GM12872 (cell line): Measurements from ENCODE around the gene NCAPD2.

Experiments
- TF ChIP-seq, protein P1 (sequence below): IDR thresholded peaks from 3 replicates; pipeline ENCODE4 v1.5.1; 2011; ENCODE audit warnings: low read depth, mild to moderate bottlenecking, low read length, moderate library complexity; ENCODE audit not compliant: insufficient read depth

NCAPD2 gene

DNA sequence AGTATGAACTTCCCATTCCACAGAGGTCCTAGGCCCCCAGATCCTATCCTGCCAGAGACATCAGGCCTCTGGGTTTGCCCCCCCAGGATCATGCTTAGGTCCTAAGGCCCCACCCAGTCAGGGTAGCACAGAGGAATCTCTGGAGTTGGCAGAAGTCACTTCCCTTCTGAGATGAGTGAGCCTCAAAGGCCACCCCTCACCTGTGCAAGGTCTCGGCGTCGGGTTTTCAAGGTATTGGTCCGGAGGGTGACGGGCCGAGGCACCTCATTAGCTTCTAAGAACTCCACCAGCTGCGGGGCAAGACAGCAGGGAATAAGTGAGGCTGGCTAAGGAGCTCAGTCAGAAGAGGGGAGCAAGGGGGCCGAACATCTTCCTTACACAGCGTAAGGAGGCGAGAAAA lies 69.0 kb downstream of the NCAPD2 start:
- TF ChIP-seq, protein P1, sequence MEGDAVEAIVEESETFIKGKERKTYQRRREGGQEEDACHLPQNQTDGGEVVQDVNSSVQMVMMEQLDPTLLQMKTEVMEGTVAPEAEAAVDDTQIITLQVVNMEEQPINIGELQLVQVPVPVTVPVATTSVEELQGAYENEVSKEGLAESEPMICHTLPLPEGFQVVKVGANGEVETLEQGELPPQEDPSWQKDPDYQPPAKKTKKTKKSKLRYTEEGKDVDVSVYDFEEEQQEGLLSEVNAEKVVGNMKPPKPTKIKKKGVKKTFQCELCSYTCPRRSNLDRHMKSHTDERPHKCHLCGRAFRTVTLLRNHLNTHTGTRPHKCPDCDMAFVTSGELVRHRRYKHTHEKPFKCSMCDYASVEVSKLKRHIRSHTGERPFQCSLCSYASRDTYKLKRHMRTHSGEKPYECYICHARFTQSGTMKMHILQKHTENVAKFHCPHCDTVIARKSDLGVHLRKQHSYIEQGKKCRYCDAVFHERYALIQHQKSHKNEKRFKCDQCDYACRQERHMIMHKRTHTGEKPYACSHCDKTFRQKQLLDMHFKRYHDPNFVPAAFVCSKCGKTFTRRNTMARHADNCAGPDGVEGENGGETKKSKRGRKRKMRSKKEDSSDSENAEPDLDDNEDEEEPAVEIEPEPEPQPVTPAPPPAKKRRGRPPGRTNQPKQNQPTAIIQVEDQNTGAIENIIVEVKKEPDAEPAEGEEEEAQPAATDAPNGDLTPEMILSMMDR = no peak

DNA sequence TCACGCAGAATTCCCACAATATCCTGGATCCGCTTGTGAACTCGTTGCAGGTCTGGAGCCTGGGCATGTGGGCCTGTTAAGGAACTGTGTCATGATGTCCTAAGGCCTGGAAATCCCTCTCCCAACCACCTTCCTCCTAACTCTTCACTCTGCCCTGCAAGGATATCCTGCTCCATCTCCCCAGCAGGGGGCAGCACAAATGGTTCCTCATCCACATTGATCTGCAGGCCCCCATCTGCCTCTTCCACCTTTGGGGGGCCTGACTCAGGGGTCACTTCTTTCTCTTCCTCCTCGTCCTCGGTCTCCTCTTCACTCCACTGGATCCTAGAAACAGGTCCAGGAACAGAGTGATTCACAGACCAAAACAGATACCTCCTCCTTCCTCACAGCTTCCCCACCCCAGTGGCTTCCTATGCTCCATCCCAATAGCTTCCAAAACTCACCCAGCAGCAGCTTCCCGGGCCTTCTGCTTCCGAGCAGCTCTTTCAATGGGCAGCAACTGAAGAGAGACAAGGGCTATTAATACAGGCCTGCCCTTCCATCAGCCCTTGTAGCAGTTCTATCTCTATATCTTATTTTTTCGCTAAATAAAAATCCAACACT lies 69.6 kb downstream of the NCAPD2 start:
- TF ChIP-seq, protein P1 = peak; percentile 87

GRCh38 chr12:6567112-6567670 lies 73.3 kb downstream of the NCAPD2 start:
- TF ChIP-seq, protein P1 = no peak

- TF ChIP-seq, protein P1 = no peak
Measured at GRCh38 chr12:6569312-6569711, 75.4 kb downstream of the NCAPD2 start.

DNA sequence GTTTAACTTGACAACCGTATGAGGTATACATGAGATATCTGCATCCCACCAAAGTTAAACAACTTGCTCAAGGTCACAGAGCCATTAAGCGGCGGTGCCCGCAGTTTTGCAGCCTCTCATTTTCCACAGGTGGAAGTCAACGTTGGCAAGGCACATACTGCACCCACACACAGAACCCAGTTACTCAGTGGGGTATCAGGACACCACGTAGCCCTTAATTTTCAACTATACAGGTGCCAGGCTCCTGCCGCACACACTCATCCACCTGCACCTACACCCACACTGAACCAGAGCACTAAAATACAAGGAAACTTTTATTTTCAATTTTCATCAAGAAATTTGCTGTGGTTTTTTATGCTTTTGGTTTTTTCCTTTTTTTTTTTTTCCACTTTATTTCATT lies 75.9 kb downstream of the NCAPD2 start:
- TF ChIP-seq, protein P1 = no peak

DNA sequence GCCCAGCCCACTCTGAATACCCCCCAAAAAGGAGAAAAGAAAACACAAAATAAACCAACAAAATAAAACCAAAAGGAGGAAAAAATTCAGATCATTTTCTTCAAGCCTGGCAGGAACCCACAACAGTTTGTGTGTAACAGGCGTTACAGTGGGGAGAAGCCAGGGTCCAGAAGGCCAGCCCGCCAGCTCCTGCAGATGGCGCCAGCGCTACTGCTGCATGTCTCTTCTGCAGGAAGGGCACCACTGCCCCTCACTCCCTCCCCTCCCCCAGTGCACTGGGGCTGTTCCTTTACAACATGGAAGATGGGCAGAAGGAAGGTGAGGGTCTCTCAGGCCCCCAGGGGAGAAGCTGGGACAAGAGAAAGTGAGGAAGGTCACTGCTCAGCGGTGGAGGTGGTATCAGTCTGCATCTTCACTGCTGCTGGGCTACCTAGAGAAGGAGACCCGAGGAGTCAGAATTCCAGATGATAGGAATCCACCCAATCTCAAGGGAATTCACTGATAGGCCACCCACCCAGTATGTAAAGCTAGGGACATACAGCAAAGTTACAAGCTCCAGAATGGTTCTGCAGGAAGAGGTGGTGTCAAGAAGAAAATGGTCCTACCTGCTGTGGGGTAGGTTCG lies 76.5 kb downstream of the NCAPD2 start:
- TF ChIP-seq, protein P1 = peak; percentile 75

DNA sequence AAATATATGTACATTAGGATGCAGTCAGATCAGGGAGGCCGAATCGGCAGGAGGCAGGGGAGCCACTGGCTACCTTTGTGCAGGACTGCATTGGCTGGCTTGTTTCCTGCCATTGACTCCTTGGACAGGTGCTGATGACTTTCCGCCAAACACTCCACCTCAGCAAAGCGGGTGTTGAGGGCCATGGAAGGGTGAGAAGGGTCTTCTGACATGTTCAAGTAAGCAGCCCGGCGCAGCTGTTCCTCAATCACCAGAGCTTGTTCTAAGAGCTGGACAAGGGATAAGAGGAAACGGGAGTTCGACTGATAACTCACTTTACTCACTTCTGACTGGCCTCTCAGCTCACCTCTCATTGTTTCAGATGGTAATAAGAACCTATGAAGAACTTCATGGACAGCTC lies 79.1 kb downstream of the NCAPD2 start:
- TF ChIP-seq, protein P1 = no peak
